SIG-M5 (cell line): Measurements from ENCODE around the gene SPPL3.
"Not testable (repeated sequence)": the region's sequence is repeated elsewhere in the genome, so short reads cannot be mapped to it uniquely, and the experiment has no call there.

Experiments used
- DNase-seq: peaks from one replicate; lab custom pipeline; 2025; lab: John Stamatoyannopoulos, UW

SPPL3 gene

DNA sequence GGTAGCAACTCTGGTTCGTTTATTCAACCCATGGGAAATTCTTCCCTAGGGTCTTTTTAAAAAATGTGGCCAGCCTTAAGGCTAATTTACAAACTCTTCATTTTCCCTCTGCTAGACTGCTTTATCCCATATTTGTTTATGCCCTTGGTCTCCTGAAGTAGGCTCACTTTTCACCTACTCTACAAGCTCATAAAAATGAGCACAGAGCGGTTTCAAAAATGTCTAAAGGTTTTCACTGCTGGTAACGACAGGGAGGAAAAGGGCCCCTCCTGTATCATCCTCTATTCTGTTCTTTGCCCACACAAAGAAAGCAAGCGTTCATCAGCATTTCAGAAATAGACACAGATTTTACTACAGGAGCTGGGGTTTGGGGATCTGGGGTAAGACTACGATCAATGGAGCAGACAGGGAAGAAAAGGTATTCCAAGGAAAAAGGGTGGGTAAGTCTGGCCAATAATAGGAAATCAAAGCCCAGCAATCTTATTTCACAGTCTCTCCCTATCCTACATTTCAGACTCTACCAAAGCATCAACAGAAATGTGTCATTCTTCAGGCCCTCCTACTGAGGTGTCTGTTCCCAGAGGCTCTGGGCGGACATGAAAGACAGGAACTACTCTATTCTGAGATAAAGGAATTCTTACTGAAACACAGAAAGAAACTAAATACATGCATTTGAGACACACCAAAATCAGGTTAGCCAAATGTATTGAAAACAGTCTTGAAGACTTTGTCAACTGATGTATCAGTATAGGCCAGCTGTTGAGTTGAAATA, 86.4 kb downstream of the SPPL3 start:
- no peak for DNase-seq

DNA sequence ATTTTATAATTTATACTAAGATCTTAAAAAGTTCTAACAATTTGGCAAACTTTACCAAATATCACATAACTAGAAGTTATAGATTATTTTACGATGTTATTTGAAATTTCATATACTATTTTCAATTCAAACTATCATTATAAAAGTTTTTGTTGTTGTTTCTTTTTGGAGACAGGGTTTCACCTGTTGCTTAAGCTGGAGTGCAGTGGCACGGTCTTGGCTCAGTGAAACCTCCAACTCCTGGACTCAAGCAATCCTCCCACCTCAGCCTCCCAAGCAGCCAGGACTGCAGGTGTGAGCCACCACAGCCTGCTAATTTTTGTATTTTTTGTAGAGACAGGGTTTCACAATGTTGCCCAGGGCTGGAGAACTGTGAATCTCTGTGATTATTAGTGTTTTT, 87.8 kb downstream of the SPPL3 start:
- DNase-seq: no peak

DNA sequence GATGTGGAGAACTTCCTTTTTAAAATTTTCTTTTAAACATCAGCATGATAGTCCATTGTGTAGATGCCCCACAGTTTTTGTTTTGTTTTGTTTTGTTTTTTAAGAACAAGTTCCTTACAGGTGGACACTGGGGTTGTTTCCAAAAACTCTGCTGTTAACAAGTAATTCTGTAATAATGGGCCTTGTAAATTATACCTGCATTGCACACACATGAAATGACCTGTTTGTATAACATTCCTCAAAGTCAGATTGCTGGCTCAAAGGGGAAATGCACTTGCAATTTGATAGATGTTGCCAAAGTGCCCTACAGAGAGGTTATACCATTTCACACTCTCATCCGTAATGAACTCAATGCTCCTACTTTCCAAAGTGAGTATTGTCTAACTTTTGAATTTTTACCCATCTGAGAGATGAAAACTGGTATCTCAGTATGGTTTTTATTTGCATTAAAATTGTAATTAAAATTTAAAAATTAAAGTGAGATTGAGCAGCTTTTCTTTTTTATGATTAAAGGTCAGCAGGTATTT, 89.2 kb downstream of the SPPL3 start:
- no peak for DNase-seq

DNA sequence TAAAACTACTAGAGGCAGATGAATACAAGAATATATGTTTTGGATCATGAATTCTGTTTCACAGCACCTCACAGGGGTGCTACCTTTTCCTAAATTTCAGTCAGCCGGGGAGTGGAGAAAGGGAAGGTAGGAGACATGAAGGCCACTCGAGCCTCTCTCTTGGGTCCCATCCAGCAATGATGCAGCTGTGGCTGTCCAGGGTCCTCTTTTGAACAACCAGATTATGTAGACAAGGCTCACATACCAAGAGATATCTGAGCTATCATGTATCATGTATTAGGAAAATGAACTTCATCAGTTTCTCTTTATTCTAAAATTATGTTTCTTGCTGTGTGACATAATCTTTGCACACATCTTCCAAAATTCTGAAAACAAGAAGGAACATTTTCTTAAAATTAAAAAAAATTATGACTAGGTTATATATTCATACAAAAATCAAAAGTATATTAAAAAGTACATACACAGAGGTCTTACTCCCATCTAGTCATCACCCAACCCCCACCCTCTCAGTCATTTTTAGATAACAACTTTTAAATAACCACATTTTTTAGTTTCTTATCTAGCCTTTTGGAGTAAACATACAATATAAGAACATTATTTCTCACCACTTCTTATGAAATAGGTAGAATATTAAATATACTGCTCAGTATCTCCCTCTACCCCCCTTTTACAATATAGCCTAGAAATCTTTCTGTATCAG, 89.8 kb downstream of the SPPL3 start:
- no peak for DNase-seq

DNA sequence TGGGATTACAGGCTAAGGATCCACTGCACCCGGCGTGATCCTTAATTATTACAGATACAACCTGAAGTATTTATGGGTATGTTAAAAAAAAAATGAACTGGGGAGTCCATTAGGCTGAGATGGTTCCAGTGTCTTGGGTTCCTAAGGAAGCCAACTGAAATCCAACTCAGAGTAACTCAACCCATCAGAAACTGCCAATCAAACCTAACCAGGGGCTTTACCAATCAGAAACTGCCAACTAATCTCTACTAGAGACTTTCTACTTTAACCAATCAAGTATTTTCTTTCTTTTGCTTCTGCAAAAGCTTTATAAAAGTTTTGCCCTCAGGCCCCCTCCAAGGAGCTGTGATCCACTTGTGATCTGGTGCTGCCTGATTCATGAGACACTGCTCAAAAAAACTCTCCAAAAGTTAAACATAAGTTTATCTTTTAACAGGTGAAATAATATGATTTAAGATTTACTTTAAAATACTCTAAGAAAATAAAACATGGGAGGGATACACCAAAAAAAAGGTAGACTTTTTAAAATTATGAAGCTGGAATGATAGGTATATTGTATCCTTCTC, 90.5 kb downstream of the SPPL3 start:
- DNase-seq: no peak

DNA sequence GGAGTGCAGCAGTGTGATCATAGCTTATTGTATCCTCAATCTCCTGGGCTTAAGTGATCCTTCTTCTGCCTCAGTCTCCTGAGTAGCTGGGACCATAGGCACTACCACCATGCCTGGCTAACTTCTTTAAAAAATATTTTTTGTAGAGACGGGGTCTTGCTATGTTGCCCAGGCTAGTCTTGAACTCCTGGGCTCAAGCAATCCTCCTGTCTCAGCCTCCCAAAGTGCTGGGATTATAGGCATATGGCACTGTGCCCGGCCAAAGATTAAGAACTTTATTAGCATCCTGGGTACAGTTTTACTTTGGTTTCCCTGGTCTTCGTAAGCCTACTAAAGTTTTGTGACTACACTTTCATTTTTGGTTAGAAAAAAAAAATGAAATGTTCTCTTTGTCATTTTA, 94.1 kb downstream of the SPPL3 start:
- no peak for DNase-seq

DNA sequence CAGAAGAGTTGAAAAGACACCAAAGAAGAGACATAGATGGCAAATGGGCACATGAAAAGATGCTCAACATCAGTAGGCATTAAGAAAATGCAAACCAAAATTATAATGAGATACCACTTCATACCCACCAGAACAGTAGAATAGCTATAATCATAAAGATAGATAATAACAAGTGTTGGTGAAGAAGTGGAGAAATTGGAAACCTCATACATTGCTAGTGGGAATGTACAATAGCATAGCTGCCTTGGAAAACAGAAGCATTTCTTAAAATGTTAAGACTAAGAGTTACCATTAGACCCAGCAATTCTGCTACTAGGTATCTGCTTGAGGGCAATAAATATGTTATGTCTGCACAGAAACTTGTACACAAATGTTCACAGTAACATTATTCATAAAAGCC, 99.7 kb downstream of the SPPL3 start:
- no peak for DNase-seq

DNA sequence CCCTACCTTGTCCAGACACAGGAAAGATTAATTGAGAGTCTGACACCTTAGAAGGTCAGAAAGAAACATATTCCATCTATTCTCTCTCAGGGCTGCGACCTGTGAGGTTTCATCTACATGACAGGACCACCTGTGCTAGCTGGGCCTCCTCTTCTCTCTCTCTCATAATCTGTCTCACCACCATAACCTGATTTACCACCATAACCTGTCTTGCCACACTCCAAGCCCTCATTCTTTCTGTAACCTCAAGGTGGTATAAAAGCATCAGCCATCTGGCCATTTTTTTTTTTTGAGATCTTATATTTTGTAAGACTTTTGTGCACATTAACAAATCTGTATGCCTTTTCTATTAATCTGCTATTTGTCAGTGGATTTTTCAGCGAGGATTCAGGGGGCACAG, 103.0 kb downstream of the SPPL3 start:
- no peak for DNase-seq

DNA sequence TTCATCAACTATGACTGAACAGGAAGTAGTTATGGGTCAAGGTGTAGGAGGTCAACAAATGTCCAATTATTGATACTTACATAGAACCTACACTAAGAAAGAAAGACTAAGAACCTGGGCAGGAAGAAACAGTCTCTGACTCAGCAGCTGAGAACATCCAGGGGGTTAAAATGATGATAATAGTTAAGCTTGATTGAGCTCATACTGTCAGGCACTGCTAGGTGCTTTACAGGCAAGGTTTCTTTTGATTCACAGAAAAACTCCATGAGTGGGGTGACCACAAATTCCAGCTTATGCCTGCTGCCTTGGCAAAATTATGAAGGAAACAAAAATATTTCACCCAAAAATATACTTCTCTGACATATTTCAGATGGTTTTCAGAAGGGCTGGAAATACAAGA, 103.5 kb downstream of the SPPL3 start:
- no peak for DNase-seq

DNA sequence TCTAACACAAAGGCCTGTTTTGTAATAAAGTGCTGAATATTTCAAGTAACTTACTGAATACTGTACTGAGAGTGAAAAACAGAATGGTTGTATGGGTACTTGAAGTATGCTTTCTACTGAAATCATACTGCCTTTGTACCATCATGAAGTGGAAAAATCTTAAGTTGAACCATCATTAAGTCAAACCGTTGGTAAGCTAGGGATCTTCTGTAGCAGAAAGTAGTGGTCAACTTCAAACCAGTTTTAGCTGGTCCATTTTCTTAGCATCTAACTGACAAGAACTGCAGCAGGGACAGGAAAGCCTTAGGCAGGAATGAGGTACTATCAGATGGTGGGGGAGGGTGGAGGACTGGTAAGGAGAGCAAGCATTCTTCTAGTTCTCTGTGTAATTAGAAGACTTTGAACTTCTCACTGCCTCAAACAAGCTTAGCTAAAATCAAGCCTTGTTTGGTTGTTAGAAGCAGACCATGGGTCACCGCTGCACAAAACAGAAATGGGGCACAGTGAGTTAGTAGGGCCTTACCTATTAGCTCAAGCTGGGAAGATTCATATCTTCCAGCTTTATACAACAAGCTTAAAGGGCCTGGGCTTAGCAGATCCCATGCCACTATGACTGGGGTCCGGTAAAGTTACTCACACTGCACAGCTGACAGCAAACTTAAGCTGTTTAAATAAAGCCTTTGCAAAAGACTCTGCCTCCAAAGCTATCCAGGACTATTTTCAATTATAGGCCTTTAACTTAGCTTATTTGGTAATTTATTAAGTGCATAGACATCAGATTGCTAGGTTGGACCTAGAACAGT, 104.7 kb downstream of the SPPL3 start:
- DNase-seq: no peak

DNA sequence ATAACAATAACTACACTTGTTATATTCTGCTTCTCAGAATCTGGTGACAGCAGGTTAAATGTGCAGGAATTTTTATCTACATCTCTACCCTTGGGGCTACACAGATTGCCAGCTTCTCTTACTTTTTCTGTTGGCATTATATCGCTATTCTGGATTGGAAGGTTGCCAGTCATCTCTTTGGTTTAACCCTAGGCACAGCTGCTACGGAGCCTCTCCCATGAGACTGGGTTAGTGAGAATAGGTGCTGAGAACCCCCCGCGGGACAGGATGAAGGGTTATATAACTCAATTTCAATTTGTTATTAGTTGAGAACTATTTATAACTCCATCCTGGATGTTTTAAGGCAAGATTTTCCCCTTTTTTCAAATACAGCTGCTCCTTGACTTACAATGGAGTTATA, 105.5 kb downstream of the SPPL3 start:
- DNase-seq: no peak

DNA sequence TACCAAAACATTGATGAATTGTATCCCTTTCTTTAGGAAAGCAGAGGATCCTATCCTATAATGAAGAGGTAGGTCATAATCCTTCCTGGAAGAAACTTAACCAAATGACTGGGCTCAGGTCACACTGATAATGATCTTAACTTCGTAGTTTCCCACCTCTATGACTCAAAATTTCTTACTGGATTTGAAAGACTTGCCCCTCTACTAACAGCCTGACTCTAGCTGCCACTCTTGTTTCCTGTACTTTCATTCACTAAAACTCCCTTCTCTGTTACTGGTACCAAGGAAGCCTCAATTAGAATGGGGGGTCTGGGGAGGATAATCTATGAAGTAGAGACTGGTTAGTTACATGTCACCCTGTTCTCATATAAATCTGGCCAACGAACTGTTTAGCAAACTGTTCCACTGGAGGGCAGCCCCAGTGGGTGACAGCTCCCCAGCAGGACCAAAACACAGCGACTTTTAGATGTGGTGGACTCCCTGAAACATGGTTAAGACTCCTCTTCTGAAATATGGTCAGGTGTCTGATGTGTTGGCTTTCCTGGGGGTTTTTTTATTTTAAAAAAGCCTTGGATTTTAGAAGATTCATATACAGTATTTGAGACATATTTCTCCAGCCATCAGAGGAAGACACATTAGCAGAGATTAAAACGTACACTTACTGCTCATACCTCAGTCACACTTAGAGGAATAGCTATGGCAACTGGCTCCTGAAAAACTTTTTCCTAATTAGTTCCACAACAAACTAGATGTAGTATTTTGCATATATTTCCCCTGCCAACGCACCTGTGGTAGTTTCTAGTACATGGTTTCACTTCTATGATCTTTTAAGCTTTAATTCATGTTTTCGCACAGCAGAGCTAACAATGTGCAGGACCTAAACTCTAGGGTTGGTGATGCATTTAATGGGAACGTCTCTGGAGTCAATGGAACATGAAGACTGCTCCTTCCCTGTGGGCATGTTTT, 106.2 kb downstream of the SPPL3 start:
- DNase-seq: no peak

DNA sequence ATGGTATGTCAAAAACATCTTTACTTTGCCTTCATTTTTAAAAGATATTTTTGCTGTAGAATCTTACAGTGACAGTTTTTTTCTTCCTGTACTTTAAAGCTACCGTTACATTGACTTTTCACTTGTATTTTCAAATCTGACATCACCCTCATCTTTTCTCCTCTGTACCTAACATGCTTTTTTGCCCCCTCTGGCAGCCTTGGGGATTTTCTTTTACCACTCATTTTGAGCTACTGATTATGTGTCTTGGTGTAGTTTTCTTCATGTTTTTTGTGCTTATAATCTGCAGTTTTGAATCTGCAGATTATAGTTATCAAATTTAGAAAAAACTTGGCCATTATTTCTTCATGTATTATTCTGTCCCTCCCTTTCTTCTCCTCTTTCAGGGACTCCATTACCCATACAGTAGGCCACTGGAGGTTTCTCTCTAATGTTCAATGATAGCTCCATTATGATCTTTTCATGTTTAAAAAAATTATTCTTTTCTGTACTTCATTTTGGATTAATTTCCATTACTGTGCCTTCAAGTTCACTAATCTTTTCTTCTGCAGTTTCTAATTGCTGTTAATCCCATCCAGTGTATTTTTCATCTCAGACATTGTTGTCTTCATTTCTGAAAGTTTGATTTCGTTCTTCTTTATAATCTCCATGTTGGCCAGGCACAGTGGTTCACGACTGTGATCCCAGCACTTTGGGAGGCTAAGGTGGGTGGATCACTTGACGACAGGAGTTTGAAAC, 108.5 kb downstream of the SPPL3 start:
- DNase-seq: no peak

DNA sequence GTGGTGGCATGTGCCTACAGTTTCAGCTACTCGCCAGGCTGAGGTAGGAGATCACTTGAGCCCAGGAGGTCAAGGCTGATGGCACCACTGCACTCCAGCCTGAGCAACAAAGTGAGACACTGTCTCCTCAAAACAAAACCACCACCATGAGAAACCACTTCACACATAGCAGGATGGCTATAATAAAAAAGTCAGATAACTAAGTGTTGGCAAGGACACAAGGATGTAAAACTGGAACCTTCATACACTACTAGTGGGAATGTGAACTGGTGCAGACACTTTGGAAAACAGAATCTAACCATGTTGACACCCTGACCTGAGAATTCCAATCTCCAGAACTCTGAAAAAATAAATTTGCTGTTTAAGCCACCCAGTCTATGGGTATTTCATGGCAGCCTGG, 110.8 kb downstream of the SPPL3 start:
- no peak for DNase-seq

DNA sequence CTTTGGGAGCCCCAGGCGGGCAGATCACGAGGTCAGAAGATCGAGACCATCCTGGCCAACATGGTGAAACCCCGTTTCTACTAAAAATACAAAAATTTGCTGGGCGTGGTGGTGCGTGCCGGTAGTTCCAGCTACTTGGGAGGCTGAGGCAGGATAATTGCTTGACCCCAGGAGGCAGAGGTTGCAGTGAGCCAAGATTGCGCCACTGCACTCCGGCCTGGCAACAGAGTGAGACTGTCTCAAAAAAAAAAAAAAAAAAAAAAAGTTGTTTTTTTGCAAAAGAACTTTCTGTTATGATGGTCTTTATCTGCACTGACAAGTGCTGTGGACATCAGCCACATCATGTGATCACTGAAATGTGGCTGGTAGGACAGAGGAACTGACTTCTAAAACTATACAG, 111.7 kb downstream of the SPPL3 start:
- not testable (repeated sequence) for DNase-seq

DNA sequence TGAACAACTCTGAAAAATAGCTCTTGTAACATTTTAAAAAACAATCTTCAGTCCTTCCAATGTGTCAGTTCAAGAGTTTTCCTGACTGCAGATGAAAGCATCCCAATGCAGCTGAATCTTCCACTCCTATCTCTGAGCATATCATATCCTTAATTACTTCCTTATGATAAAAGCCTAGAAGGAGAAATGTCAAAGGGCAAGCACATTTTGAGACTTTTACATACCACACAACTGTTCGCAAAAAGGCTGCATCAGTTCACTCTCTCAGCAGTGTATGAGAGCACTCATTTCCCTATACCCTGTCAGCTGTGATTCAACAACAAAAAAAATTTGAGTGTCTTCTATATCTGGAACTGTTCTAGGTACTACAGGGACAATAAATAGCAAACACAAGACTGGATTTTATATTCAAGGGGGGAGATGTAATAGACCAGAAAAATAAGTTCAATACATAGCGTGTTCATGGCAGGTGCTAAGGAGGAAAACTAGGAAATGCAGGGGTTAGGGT, 112.4 kb downstream of the SPPL3 start:
- no peak for DNase-seq

DNA sequence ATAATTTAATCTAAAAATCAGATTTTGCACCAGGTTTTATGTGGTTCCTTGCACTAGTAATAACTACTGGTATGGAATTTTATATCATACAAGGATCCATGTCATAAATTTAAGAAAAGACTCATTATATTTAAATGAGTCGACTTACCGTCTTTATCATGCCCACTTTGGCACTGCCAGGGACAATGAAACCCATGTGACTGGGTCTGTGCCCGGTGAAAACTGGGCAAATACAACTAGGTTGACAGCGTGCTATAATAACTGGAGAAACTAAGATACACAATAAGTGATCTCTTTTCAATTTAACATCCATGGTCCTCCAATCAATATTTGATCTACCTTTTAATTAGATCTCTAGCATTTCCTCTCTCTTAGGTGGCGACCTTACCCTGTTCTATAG, 114.0 kb downstream of the SPPL3 start:
- DNase-seq: no peak

DNA sequence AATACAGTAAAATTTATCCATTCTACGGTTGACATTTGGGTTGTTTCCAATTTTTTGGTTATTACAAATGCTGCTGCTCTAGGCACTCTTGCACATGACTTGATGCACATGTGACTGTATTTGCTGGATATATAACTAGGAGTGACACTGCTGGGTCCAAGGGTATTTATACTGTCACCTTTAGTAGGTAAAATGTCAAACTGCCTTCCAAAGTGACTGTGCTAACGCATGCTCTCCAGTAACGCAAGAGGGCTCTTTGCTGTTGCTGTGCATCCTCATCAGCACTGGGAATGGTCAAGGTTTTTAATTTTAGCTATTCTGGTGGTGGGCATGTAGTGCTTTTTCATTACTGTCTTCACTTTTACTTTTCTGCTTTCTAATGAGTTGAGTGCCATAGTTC, 116.3 kb downstream of the SPPL3 start:
- no peak for DNase-seq

DNA sequence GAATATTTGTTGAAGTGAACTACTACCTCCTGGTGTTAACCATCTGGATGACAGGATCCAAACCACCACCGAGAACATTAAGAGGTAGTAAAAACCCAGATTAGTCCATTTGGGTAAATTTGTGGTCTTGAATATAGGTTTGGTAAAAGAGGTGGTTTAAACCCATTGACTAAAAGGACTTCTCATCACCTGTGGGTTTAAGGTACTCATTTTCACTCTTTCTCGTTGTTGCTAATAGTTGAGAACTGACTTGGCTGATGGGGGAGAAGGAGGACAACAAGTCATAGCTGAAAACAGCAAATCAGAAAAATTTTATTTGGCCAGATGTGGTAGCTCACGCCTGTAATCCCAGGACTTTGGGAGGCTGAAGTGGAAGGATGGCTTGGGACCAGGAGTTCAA, 119.4 kb downstream of the SPPL3 start:
- no peak for DNase-seq

DNA sequence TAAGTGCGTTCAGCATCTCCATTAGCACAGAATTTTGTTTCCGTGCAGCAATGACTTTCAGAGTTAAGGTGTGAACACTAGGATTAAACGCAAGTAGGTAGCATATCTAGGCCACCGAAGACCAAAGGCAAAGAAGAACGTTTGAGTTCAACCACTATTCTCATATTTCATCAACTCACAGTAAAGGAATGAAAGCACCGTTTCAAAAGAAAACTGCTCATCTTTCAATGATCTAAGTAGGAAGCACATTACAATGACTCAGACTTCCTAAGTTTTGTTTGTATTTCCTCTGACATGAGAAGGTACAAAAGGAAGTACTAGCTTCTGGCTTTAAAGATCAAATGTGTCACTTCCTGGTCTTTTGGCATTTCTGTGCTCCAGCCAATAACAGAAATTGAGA, 121.0 kb downstream of the SPPL3 start:
- no peak for DNase-seq
